ENCODE results near the gene TMEM151A.
A peak's percentile ranks its signal among the peaks of the same experiment; 100 is the strongest.

TMEM151A gene

GRCh38 chr11:66280428-66280827 lies 11.3 kb upstream of the TMEM151A start:
- H3K27me3 Mint-ChIP-seq, result no peaks in the 10 kb centered on the region
- ATAC-seq (replicated peaks; ENCODE audit: extremely low read depth, poor library complexity, severe bottlenecking), result no peak
- H3K4me3 Mint-ChIP-seq, result no peak overlapping the region
- H3K9me3 Mint-ChIP-seq, result no peaks in the 10 kb centered on the region
- H3K27ac Mint-ChIP-seq (ENCODE audit: low read depth), result no peak overlapping the region
- H3K4me1 Mint-ChIP-seq, result peaks cover 51% of the 10 kb centered on the region
- peaks cover 40% of the 10 kb centered on the region for H3K36me3 Mint-ChIP-seq (ENCODE audit: insufficient read depth)
- no peak for DNase-seq (ENCODE audit: low spot score in 2 of 2)

GRCh38 chr11:66281001-66281400 lies 10.7 kb upstream of the TMEM151A start:
- no peak for ATAC-seq (replicated peaks; ENCODE audit: extremely low read depth, poor library complexity, severe bottlenecking)

GRCh38 chr11:66281776-66282467 lies 9.8 kb upstream of the TMEM151A start:
- H3K27ac Mint-ChIP-seq (ENCODE audit: low read depth), result peak overlapping the region; percentile 93
- peaks cover 43% of the 10 kb centered on the region for H3K4me1 Mint-ChIP-seq
- ATAC-seq (replicated peaks; ENCODE audit: extremely low read depth, poor library complexity, severe bottlenecking) (no peak), DNase-seq (ENCODE audit: low spot score in 2 of 2) (no peak)
- peaks cover 28% of the 10 kb centered on the region for H3K36me3 Mint-ChIP-seq (ENCODE audit: insufficient read depth)
- H3K4me3 Mint-ChIP-seq, result peak overlapping the region; percentile 67
- no peaks in the 10 kb centered on the region for H3K27me3 Mint-ChIP-seq
- no peaks in the 10 kb centered on the region for H3K9me3 Mint-ChIP-seq

More at GRCh38 chr11:66281001-66281400, 10.7 kb upstream of the TMEM151A start:
- Mint-ChIP-seq H3K27me3 (no peaks in the 10 kb centered on the region), H3K4me1 (peaks cover 51% of the 10 kb centered on the region), H3K36me3 (ENCODE audit: insufficient read depth) (peaks cover 34% of the 10 kb centered on the region), H3K27ac (ENCODE audit: low read depth) (peak overlapping the region; percentile 93), H3K4me3 (peak overlapping the region; percentile 33), H3K9me3 (no peaks in the 10 kb centered on the region)
- DNase-seq (ENCODE audit: low spot score in 2 of 2), result no peak

GRCh38 chr11:66282468-66283455 lies 8.9 kb upstream of the TMEM151A start:
- H3K4me3 Mint-ChIP-seq, result peak overlapping the region; percentile 67

GRCh38 chr11:66283461-66284105 lies 8.1 kb upstream of the TMEM151A start:
- no peaks in the 10 kb centered on the region for H3K27me3 Mint-ChIP-seq
- no peak for ATAC-seq (replicated peaks; ENCODE audit: extremely low read depth, poor library complexity, severe bottlenecking)
- no peak for DNase-seq (ENCODE audit: low spot score in 2 of 2)
- peak overlapping the region; percentile 67 for H3K4me3 Mint-ChIP-seq
- no peaks in the 10 kb centered on the region for H3K9me3 Mint-ChIP-seq
- peaks cover 43% of the 10 kb centered on the region for H3K4me1 Mint-ChIP-seq
- H3K27ac Mint-ChIP-seq (ENCODE audit: low read depth), result peak overlapping the region; percentile 93
- H3K36me3 Mint-ChIP-seq (ENCODE audit: insufficient read depth), result peaks cover 29% of the 10 kb centered on the region

More at GRCh38 chr11:66282468-66283455, 8.9 kb upstream of the TMEM151A start:
- peak; percentile 88 for ATAC-seq (replicated peaks; ENCODE audit: extremely low read depth, poor library complexity, severe bottlenecking)
- Mint-ChIP-seq H3K36me3 (ENCODE audit: insufficient read depth) (peaks cover 26% of the 10 kb centered on the region), H3K9me3 (no peaks in the 10 kb centered on the region), H3K27ac (ENCODE audit: low read depth) (peak overlapping the region; percentile 93), H3K27me3 (no peaks in the 10 kb centered on the region), H3K4me1 (peaks cover 40% of the 10 kb centered on the region)
- DNase-seq (ENCODE audit: low spot score in 2 of 2), result peak; percentile 98 to 99

GRCh38 chr11:66284526-66285078 lies 7.1 kb upstream of the TMEM151A start:
- Mint-ChIP-seq H3K27ac (ENCODE audit: low read depth) (peak overlapping the region; percentile 59), H3K27me3 (no peaks in the 10 kb centered on the region), H3K36me3 (ENCODE audit: insufficient read depth) (peaks cover 27% of the 10 kb centered on the region), H3K9me3 (no peaks in the 10 kb centered on the region), H3K4me3 (no peak overlapping the region), H3K4me1 (peaks cover 41% of the 10 kb centered on the region)
- DNase-seq (ENCODE audit: low spot score in 2 of 2) (no peak), ATAC-seq (replicated peaks; ENCODE audit: extremely low read depth, poor library complexity, severe bottlenecking) (no peak)

- peaks cover 46% of the 10 kb centered on the region for H3K4me1 Mint-ChIP-seq
- peaks cover 27% of the 10 kb centered on the region for H3K36me3 Mint-ChIP-seq (ENCODE audit: insufficient read depth)
- no peaks in the 10 kb centered on the region for H3K27me3 Mint-ChIP-seq
- no peaks in the 10 kb centered on the region for H3K9me3 Mint-ChIP-seq
- DNase-seq (ENCODE audit: low spot score in 2 of 2) (no peak), ATAC-seq (replicated peaks; ENCODE audit: extremely low read depth, poor library complexity, severe bottlenecking) (no peak)
- H3K27ac Mint-ChIP-seq (ENCODE audit: low read depth), result no peak overlapping the region
- peak overlapping the region; percentile 38 for H3K4me3 Mint-ChIP-seq
Measured at GRCh38 chr11:66285250-66285947, 6.3 kb upstream of the TMEM151A start.

GRCh38 chr11:66286699-66287098 lies 5.0 kb upstream of the TMEM151A start:
- H3K36me3 Mint-ChIP-seq (ENCODE audit: insufficient read depth), result peaks cover 22% of the 10 kb centered on the region
- H3K27me3 Mint-ChIP-seq, result no peaks in the 10 kb centered on the region
- DNase-seq (ENCODE audit: low spot score in 2 of 2) (no peak), ATAC-seq (replicated peaks; ENCODE audit: extremely low read depth, poor library complexity, severe bottlenecking) (no peak)
- peaks cover 36% of the 10 kb centered on the region for H3K4me1 Mint-ChIP-seq
- peak overlapping the region; percentile 52 for H3K4me3 Mint-ChIP-seq
- H3K9me3 Mint-ChIP-seq, result no peaks in the 10 kb centered on the region
- H3K27ac Mint-ChIP-seq (ENCODE audit: low read depth), result no peak overlapping the region

GRCh38 chr11:66287211-66287888 lies 4.3 kb upstream of the TMEM151A start:
- H3K36me3 Mint-ChIP-seq (ENCODE audit: insufficient read depth), result peaks cover 19% of the 10 kb centered on the region
- DNase-seq (ENCODE audit: low spot score in 2 of 2), result no peak
- peaks cover 3% of the 10 kb centered on the region for H3K27me3 Mint-ChIP-seq
- no peak for ATAC-seq (replicated peaks; ENCODE audit: extremely low read depth, poor library complexity, severe bottlenecking)
- peaks cover 30% of the 10 kb centered on the region for H3K4me1 Mint-ChIP-seq
- H3K9me3 Mint-ChIP-seq, result no peaks in the 10 kb centered on the region
- peak overlapping the region; percentile 83 for H3K4me3 Mint-ChIP-seq
- H3K27ac Mint-ChIP-seq (ENCODE audit: low read depth), result no peak overlapping the region

GRCh38 chr11:66287889-66288670 lies 3.6 kb upstream of the TMEM151A start:
- DNase-seq (ENCODE audit: low spot score in 2 of 2) (no peak), ATAC-seq (replicated peaks; ENCODE audit: extremely low read depth, poor library complexity, severe bottlenecking) (no peak)
- H3K4me3 Mint-ChIP-seq, result peak overlapping the region; percentile 83
- peaks cover 23% of the 10 kb centered on the region for H3K4me1 Mint-ChIP-seq
- H3K36me3 Mint-ChIP-seq (ENCODE audit: insufficient read depth), result peaks cover 14% of the 10 kb centered on the region
- peaks cover 10% of the 10 kb centered on the region for H3K27me3 Mint-ChIP-seq
- no peaks in the 10 kb centered on the region for H3K9me3 Mint-ChIP-seq
- peak overlapping the region; percentile 85 for H3K27ac Mint-ChIP-seq (ENCODE audit: low read depth)

Data from central memory CD8-positive, alpha-beta T cell (primary cell).